Stimulated activated CD4-positive, alpha-beta T cell treated with anti-CD3 and anti-CD28 coated beads, Interleukin-15, amount 100 ng/mL, for 48 hours (primary cell): ENCODE data around the gene E2F6.
A peak's percentile ranks its signal among the peaks of the same experiment; 100 is the strongest.

Experiments
- DNase-seq, 2 donors: peaks; one replicate each; pipeline ENCODE4 v3.0.0-alpha.2; 2020; ENCODE audit warnings: low read depth in 2 of 2

E2F6 gene

GRCh38 chr2:11457935-11458334, 8.0 kb downstream of the E2F6 start:
- no peak for DNase-seq

- no peak for DNase-seq
Observed at GRCh38 chr2:11456251-11456650, 9.7 kb downstream of the E2F6 start.

- DNase-seq: no peak
Observed at GRCh38 chr2:11454824-11455223, 11.1 kb downstream of the E2F6 start.

- DNase-seq: no peak
Observed at GRCh38 chr2:11450791-11451190, 15.2 kb downstream of the E2F6 start.

- peak in 1 of 2 donors; percentile 32 for DNase-seq
Observed at GRCh38 chr2:11446733-11447248, 19.2 kb downstream of the E2F6 start.

GRCh38 chr2:11444737-11445136, 21.2 kb downstream of the E2F6 start:
- no peak for DNase-seq

- no peak for DNase-seq
Observed at GRCh38 chr2:11438555-11439080, 27.3 kb downstream of the E2F6 start.

GRCh38 chr2:11437602-11438001, 28.4 kb downstream of the E2F6 start:
- DNase-seq: no peak

- no peak for DNase-seq
Observed at GRCh38 chr2:11435036-11435435, 30.9 kb downstream of the E2F6 start.

- DNase-seq: no peak
Observed at GRCh38 chr2:11434443-11434842, 31.5 kb downstream of the E2F6 start.

- DNase-seq: no peak
Observed at GRCh38 chr2:11433822-11434221, 32.1 kb downstream of the E2F6 start.

GRCh38 chr2:11430729-11431128, 35.2 kb downstream of the E2F6 start:
- no peak for DNase-seq

GRCh38 chr2:11427224-11427623, 38.7 kb downstream of the E2F6 start:
- DNase-seq: no peak

- no peak for DNase-seq
Observed at GRCh38 chr2:11422901-11423435, 43.0 kb downstream of the E2F6 start.

GRCh38 chr2:11422491-11422865, 43.5 kb downstream of the E2F6 start:
- DNase-seq: no peak

GRCh38 chr2:11421863-11422490, 44.0 kb downstream of the E2F6 start:
- no peak for DNase-seq

- DNase-seq: no peak
Observed at GRCh38 chr2:11420671-11421070, 45.3 kb downstream of the E2F6 start.

GRCh38 chr2:11420190-11420589, 45.8 kb downstream of the E2F6 start:
- no peak for DNase-seq

- no peak for DNase-seq
Observed at GRCh38 chr2:11419781-11420180, 46.2 kb downstream of the E2F6 start.

- no peak for DNase-seq
Observed at GRCh38 chr2:11417946-11418585, 47.9 kb downstream of the E2F6 start.

GRCh38 chr2:11416931-11417330, 49.0 kb downstream of the E2F6 start:
- DNase-seq: no peak

- no peak for DNase-seq
Observed at GRCh38 chr2:11416186-11416585, 49.8 kb downstream of the E2F6 start.
